PC-9 (cell line): ENCODE data around the gene SOCS2.

Source experiments
- EZH2 ChIP-seq: fragments of 200-600 bp; sonication (generic); IDR thresholded peaks from 2 replicates; pipeline ENCODE4 v1.8.0; 2017; ENCODE audit warnings: antibody characterized with exemption, low read depth
- TF ChIP-seq, protein P1 (sequence below): fragments of 200-600 bp; sonication (generic); conservative IDR thresholded peaks from 2 replicates; pipeline ENCODE4 v1.6.1; 2017; ENCODE audit warnings: mixed run types, antibody characterized with exemption, mild to moderate bottlenecking, moderate library complexity

DNA sequence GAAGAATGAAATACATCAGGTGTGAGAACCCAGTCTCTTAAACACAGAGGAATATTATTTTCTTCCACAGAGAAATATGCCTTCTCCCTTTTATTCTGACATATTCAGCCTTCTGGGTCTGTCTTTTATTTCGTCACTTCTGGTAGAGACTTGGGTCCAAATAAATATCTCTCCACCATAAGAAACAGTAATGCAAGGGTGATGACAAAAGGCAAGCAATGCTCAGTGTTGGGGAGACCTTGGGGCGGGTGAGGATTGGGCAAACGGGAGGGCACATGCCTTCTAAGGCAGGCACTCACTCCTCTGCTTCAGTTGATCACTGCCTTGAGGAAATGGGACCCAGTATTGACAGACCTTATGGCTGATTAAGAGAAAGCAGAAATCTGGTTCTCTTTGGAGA is 6.7 kb upstream of the SOCS2 start:
- TF ChIP-seq, protein P1, sequence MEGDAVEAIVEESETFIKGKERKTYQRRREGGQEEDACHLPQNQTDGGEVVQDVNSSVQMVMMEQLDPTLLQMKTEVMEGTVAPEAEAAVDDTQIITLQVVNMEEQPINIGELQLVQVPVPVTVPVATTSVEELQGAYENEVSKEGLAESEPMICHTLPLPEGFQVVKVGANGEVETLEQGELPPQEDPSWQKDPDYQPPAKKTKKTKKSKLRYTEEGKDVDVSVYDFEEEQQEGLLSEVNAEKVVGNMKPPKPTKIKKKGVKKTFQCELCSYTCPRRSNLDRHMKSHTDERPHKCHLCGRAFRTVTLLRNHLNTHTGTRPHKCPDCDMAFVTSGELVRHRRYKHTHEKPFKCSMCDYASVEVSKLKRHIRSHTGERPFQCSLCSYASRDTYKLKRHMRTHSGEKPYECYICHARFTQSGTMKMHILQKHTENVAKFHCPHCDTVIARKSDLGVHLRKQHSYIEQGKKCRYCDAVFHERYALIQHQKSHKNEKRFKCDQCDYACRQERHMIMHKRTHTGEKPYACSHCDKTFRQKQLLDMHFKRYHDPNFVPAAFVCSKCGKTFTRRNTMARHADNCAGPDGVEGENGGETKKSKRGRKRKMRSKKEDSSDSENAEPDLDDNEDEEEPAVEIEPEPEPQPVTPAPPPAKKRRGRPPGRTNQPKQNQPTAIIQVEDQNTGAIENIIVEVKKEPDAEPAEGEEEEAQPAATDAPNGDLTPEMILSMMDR = no peak
- no peak for TF ChIP-seq EZH2
